C1 segment of cervical spinal cord (tissue), 14 donors: ENCODE results near the gene DOCK4.

Source experiments
- DNase-seq, 14 donors: peaks; one replicate each; lab custom pipeline; 2025; lab: John Stamatoyannopoulos, UW

DOCK4 gene

GRCh38 chr7:112223310-112223709 is 17.1 kb upstream of the DOCK4 start:
- no peak for DNase-seq

- DNase-seq = no peak
These were observed 14.8 kb upstream of the DOCK4 start for GRCh38 chr7:112220877-112221434.

GRCh38 chr7:112215787-112216186 is 9.6 kb upstream of the DOCK4 start:
- DNase-seq = no peak

- no peak for DNase-seq
These were observed 8.7 kb upstream of the DOCK4 start for GRCh38 chr7:112214883-112215282.

- DNase-seq = no peak
These were observed 8.1 kb upstream of the DOCK4 start for GRCh38 chr7:112214268-112214667.

- DNase-seq = no peak
These were observed 7.5 kb upstream of the DOCK4 start for GRCh38 chr7:112213735-112214134.

- no peak for DNase-seq
These were observed 6.4 kb upstream of the DOCK4 start for GRCh38 chr7:112212571-112212970.

- DNase-seq = no peak
These were observed 5.2 kb upstream of the DOCK4 start for GRCh38 chr7:112211348-112211907.

GRCh38 chr7:112207765-112208164 is 1.6 kb upstream of the DOCK4 start:
- no peak for DNase-seq

GRCh38 chr7:112206991-112207592 is 893 bp upstream of the DOCK4 start:
- DNase-seq = no peak

GRCh38 chr7:112205343-112206237 is 609 bp downstream of the DOCK4 start:
- peak in 11 of 14 donors; percentile 65 to 86 (median 75) for DNase-seq

GRCh38 chr7:112204499-112205342 is 1.5 kb downstream of the DOCK4 start:
- DNase-seq = peak in 7 of 14 donors; percentile 36 to 74 (median 62)

GRCh38 chr7:112203365-112203739 is 2.8 kb downstream of the DOCK4 start:
- no peak for DNase-seq

GRCh38 chr7:112202816-112203215 is 3.4 kb downstream of the DOCK4 start:
- no peak for DNase-seq

- no peak for DNase-seq
These were observed 4.4 kb downstream of the DOCK4 start for GRCh38 chr7:112201839-112202238.

- no peak for DNase-seq
These were observed 4.8 kb downstream of the DOCK4 start for GRCh38 chr7:112201411-112201810.

GRCh38 chr7:112199672-112200071 is 6.5 kb downstream of the DOCK4 start:
- no peak for DNase-seq

GRCh38 chr7:112199035-112199655 is 7.1 kb downstream of the DOCK4 start:
- no peak for DNase-seq

- DNase-seq = no peak
These were observed 8.9 kb downstream of the DOCK4 start for GRCh38 chr7:112197322-112197721.

- no peak for DNase-seq
These were observed 10.5 kb downstream of the DOCK4 start for GRCh38 chr7:112195717-112196116.

- no peak for DNase-seq
These were observed 12.2 kb downstream of the DOCK4 start for GRCh38 chr7:112193915-112194502.
